ENCODE data around the gene CNGB1.
"Not testable (repeated sequence)": the region's sequence is repeated elsewhere in the genome, so short reads cannot be mapped to it uniquely, and the experiment has no call there.

The CNGB1 gene

DNA sequence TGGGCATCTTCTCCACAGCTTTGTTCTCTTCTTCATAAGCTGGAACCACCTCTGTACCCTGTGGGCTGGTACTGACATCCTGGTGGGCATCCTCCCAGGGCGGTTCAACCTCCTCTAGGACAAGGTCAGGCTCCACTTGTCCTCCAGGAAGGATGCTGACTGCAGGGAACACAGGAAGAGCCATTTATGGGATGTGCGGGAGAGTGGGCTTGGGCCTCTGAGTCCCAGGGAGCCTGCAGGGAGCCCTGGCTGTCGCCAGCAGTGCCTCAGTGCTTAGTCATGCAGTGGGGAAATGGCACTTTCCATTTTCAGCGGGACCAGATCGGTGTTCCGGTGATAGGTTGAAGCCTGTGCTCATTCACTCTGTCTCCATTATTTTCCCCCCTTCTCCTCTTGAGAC, 20.5 kb downstream of the CNGB1 start:
- DNase-seq, result no peak

- no peak for DNase-seq
These were observed 21.2 kb downstream of the CNGB1 start for GRCh38 chr16:57949595-57950238.

GRCh38 chr16:57949013-57949412, 21.9 kb downstream of the CNGB1 start:
- DNase-seq, result no peak

GRCh38 chr16:57948027-57948426, 22.9 kb downstream of the CNGB1 start:
- DNase-seq, result no peak

- DNase-seq, result no peak
These were observed 23.7 kb downstream of the CNGB1 start for GRCh38 chr16:57947261-57947660.

- DNase-seq, result no peak
These were observed 24.6 kb downstream of the CNGB1 start for GRCh38 chr16:57946181-57946801.

- no peak for DNase-seq
These were observed 25.2 kb downstream of the CNGB1 start for GRCh38 chr16:57945740-57946138.

- no peak for DNase-seq
These were observed 25.8 kb downstream of the CNGB1 start for GRCh38 chr16:57944970-57945739.

DNA sequence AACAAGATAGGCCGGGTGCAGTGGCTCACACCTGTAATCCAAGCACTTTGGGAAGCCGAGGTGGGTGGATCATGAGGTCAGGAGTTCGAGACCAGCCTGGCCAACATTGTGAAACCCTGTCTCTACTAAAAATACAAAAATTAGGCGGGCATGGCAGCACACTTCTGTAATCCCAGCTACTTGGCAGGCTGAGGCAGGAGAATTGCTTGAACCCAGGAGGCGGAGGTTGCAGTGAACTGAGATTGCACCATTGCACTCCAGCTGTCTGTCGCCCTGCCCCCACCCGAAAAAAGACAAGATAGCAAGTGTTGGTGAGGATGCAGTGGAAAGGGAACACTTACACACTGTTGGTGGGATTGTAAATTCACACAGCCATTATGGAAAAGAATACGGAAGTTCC, 27.5 kb downstream of the CNGB1 start:
- DNase-seq, result not testable (repeated sequence)

GRCh38 chr16:57941901-57942300, 29.0 kb downstream of the CNGB1 start:
- not testable (repeated sequence) for DNase-seq

DNA sequence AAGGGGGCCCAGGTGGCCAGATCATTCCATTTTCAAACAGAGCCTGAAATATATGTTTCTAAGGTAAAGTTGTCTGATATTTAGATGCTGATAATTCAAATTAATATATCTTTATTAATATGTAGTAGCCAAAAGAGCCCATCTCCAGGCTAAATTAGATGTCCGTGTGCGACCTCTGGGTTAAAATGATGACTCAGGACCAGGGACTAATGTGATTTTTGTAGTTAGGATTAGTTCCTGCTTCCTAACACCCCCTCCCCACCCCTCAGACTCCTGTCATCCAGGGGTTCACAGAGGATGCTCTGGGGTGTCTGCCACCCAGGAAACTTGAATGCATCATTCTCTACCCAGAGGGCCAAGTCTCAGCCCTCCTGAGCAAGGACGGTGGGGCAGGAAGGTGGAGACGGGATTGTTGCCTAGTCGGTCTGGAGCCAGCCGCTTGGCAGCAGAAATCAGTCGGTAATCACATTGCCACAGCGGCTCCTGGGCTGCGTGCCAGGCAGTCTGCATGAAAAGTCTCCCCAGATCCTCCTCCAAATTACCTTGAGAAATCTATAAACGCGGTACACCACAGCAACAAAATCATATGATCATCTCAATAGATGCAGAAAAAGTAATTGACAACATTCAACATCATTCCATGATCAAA, 29.8 kb downstream of the CNGB1 start:
- no peak for DNase-seq

GRCh38 chr16:57940382-57940966, 30.5 kb downstream of the CNGB1 start:
- DNase-seq, result no peak

DNA sequence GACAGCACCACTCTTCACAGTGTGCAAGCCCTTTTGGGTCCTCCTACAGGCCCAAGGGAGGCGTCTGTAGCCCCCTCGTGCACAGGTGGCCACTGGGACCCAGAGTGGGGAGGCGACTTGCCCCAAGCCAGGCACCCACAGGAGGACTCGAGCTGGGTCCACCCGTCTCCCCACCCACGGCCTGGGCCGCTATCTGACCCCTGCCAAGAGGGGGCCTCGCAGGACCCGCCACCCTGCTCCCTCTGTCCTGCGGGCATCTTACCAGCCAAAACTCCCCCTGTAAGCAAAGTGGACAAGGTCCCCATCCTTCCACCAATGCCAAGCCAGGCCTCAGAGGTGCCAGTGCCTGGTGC, 31.1 kb downstream of the CNGB1 start:
- DNase-seq, result no peak

DNA sequence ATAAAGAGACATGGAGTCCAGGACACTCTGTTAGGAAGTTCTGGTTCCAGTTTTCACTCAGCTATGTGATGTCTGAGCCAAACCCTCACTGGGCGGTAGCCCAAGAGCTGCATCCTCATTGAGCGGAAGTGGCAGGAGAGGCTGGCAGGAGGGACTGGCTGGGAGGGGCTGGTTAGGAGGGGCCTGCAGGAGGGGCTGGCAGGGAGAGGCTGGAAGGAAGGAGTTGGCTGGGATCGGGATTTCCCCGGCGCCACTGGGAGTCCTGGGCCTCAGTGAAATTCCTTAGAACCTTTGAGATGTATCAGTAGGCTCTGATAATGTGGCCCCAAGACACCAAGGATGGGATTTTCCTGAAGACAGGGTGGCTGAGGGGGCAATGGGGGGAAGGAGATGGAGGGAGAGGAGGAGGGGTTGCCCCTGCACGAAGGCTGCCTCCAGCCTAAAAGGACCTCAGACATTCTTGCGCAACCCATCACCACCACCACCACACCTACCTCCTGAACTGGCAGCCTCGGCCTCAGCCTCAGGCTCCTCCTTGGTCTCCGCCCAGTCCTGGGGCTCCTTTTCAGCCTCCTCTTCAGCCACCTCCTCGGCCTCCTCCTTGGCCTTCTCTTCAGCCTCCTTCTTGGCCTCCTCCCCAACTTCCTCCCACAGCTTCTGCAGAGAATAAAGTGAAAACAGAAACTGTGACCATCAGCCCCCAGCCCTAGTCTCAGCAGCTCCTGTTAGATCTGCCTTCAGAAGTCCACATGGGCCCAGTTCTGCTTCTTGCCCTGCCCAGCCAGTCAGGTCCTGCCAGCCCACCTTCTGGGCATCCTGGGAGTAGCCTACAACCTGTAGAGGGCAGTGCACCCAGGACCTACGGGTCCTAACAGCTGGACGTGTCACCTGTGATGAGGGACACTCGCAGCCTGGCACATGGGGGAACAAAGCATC, 31.7 kb downstream of the CNGB1 start:
- DNase-seq, result no peak

- DNase-seq, result no peak
These were observed 32.4 kb downstream of the CNGB1 start for GRCh38 chr16:57938484-57938883.

DNA sequence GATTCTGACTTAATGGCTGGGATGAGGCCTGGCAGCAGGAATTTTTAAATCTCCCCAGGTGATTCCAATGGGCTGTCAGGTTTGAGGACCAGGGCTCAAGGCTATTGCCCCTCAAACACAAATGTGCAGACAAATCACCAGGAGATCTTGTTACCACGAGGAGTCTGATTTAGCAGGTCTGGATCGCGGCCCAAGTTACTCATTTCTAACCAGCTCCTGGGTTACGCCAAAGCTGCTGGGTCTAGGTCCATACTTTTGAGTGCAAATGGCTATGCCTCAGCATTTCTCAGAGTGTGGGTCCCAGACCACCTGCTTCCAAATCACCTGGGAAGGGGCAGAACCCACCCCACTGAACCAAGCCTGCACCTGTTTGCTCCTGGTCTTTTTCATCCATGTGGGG, 33.1 kb downstream of the CNGB1 start:
- DNase-seq, result no peak

DNA sequence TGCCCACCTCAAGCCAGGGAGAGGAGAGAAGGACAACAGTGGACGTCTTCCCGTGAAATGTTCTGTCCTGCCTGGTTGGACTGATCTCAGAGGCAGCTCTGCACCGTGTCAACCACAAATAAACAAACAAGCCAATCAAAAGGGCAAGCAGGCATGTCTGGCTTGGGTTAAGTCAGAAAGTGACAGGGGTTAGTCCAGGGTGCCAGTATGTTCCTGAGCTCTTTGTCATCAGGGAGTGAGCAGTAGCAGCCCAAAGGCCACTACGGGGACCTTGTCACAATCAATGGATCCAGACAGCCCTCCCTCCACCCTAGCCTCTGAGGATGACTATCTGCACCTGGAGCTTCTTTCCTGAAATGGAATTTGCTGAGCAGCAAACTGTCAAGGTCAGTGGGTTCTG, 35.0 kb downstream of the CNGB1 start:
- no peak for DNase-seq

GRCh38 chr16:57930533-57930932, 40.4 kb downstream of the CNGB1 start:
- no peak for DNase-seq

GRCh38 chr16:57929250-57929649, 41.7 kb downstream of the CNGB1 start:
- no peak for DNase-seq

DNA sequence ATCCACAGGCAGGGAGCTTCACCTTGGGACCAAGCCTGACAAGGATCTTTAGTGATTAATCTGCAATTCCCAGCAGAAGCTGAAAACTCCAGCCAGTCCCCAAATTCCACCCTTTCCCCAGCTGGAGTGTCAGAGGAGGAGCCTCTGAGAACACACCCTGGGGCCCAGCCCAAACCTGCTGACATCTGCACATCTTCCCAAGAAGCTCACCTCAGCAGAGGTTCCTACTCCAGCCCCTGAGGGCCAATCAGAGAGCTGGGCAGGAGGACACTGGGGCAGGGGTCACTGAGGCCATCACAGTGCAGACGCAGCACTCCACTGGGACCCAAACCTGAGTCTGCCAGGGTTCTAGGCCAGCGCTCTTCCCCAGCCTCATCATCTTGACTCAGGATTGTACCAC, 44.9 kb downstream of the CNGB1 start:
- no peak for DNase-seq

DNA sequence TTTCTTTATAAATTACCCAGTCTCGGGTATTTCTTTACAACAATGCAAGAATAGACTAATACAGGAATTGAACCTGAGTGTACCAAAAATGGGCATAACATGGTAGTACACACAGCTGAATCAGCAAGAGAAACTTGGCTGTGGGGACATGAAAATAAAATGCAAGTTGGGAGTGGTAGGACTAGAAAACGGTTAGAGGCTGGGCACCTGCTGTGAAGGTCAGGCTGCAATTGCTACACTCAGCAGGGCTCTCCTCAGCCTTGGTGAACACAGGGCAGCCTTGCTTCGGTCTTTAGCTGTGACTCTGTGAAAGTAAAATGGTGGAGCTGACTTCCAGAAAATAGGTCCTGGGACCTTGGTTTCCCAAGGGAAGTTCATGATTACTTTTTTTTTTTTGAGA, 45.6 kb downstream of the CNGB1 start:
- no peak for DNase-seq

DNA sequence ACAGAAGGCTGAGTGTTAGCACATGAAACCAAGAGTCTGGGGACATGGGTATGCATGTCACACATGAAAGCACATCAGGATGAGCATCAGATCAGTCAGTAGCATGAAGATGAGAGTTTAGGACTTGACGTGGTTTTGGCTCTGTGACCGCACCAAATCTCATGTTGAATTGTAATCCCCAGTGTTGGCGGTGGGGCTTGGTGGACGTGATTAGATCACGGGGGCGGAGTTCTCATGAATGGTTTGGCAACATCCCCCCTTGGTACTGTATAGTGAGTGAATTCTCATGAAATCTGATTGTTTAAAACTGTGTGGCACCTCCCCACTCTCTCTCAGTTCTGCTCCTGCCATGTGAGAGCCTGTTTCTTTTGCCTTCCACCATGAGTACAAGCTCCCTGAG, 46.4 kb downstream of the CNGB1 start:
- no peak for DNase-seq
